Raji (cell line): Measurements from ENCODE around the gene GIPC2.

Experiments used
- POLR2A ChIP-seq: IDR thresholded peaks from 2 replicates; pipeline ENCODE4 v1.6.1; 2011; ENCODE audit warnings: low read depth, low read length, control low read depth; ENCODE audit not compliant: insufficient read depth

The GIPC2 gene

GRCh38 chr1:78053498-78053897 lies 7.7 kb downstream of the GIPC2 start:
- TF ChIP-seq POLR2A = no peak

- TF ChIP-seq POLR2A = no peak
Observed at GRCh38 chr1:78054559-78054958, 8.8 kb downstream of the GIPC2 start.

- TF ChIP-seq POLR2A = no peak
Observed at GRCh38 chr1:78054972-78055371, 9.2 kb downstream of the GIPC2 start.

- no peak for TF ChIP-seq POLR2A
Observed at GRCh38 chr1:78055565-78056132, 9.9 kb downstream of the GIPC2 start.

GRCh38 chr1:78058670-78059069 lies 12.9 kb downstream of the GIPC2 start:
- TF ChIP-seq POLR2A = no peak

GRCh38 chr1:78060857-78061563 lies 15.2 kb downstream of the GIPC2 start:
- no peak for TF ChIP-seq POLR2A

GRCh38 chr1:78061825-78062523 lies 16.2 kb downstream of the GIPC2 start:
- no peak for TF ChIP-seq POLR2A

GRCh38 chr1:78068681-78069283 lies 23.0 kb downstream of the GIPC2 start:
- no peak for TF ChIP-seq POLR2A

- TF ChIP-seq POLR2A = no peak
Observed at GRCh38 chr1:78069784-78070183, 24.0 kb downstream of the GIPC2 start.

- no peak for TF ChIP-seq POLR2A
Observed at GRCh38 chr1:78070210-78070609, 24.4 kb downstream of the GIPC2 start.

GRCh38 chr1:78070758-78071157 lies 25.0 kb downstream of the GIPC2 start:
- TF ChIP-seq POLR2A = no peak

GRCh38 chr1:78071696-78072095 lies 25.9 kb downstream of the GIPC2 start:
- TF ChIP-seq POLR2A = no peak

GRCh38 chr1:78072216-78072615 lies 26.4 kb downstream of the GIPC2 start:
- TF ChIP-seq POLR2A = no peak

GRCh38 chr1:78073441-78073840 lies 27.7 kb downstream of the GIPC2 start:
- no peak for TF ChIP-seq POLR2A

- TF ChIP-seq POLR2A = no peak
Observed at GRCh38 chr1:78075621-78076020, 29.9 kb downstream of the GIPC2 start.

- no peak for TF ChIP-seq POLR2A
Observed at GRCh38 chr1:78078358-78078757, 32.6 kb downstream of the GIPC2 start.
